ENCODE results near the gene GPR17. TPM values are rescaled to one million over a fixed set of nuclear protein-coding genes. Genes with fewer than 3 reads are reported as not detected.

The GPR17 gene
- total RNA-seq, 1 experiment from 2014 or later = 0.35 TPM

GRCh38 chr2:127688405-127688804 is 42.5 kb downstream of the GPR17 start:
- Mint-ChIP-seq H3K4me1 (peaks cover 6 to 12% of the 10 kb centered on the region in 2 experiments), H3K4me3 (no peak overlapping the region), H3K36me3 (ENCODE audit: insufficient read depth in 1 of 3, low read depth in 3 of 3) (peaks cover 13 to 25% (median 15%) of the 10 kb centered on the region in 3 experiments), H3K9me3 (peaks cover 39 to 46% of the 10 kb centered on the region in 2 experiments), H3K27me3 (ENCODE audit: low read depth) (peaks cover 3% of the 10 kb centered on the region; the same call in 1 of the 2 replicates), H3K27ac (no peak overlapping the region)
- no CpG with 5 or more reads among the region's 1 CpG for WGBS (ENCODE audit: extremely low coverage, insufficient read length, low lambda C conversion rate)
- no peak overlapping the region for H4K8ac ChIP-seq (replicated peaks; ENCODE audit: insufficient read length, low read depth, low read length)
- no peak overlapping the region for H3K23ac ChIP-seq (ENCODE audit: insufficient read length, low read depth, low read length)
- no peak overlapping the region for H3K27ac ChIP-seq (ENCODE audit: insufficient read length, low read depth, low read length)
- H3K27me3 ChIP-seq (ENCODE audit: insufficient read depth, low read length) = no peaks in the 10 kb centered on the region
- no peaks in the 10 kb centered on the region; the same call in 1 of the 2 replicates for H3K4me1 ChIP-seq (ENCODE audit: insufficient read depth, low read length)
- H2AFZ ChIP-seq (ENCODE audit: low read length) = no peak overlapping the region
- no peak overlapping the region for H3K56ac ChIP-seq (ENCODE audit: insufficient read length, low read depth, low read length)
- no peak overlapping the region for H3K14ac ChIP-seq (ENCODE audit: insufficient read depth, low read length)
- H3K23me2 ChIP-seq (ENCODE audit: insufficient read length, low read depth, low read length, poor library complexity, severe bottlenecking) = no peaks in the 10 kb centered on the region
- no peak for DNase-seq
- no peak for TF ChIP-seq CTCF (conservative IDR thresholded peaks at IDR 0.05)
- no peaks in the 10 kb centered on the region for H3K79me2 ChIP-seq (ENCODE audit: insufficient read depth, low read length)
- no peak overlapping the region for H2BK120ac ChIP-seq (ENCODE audit: low read depth, low read length, poor library complexity, severe bottlenecking)
- H2BK15ac ChIP-seq (ENCODE audit: low read depth, low read length) = no peak overlapping the region
- H3K4me2 ChIP-seq (ENCODE audit: insufficient read depth, insufficient read length, low read length) = no peak overlapping the region
- no peak overlapping the region for H4K5ac ChIP-seq (ENCODE audit: insufficient read length, low read depth, low read length)
- H3K9me3 ChIP-seq (ENCODE audit: control insufficient read depth, low read depth, low read length) = peaks cover 14% of the 10 kb centered on the region
- no peak overlapping the region for H2AK5ac ChIP-seq (ENCODE audit: insufficient read length, low read length)
- no peak overlapping the region for H2BK5ac ChIP-seq (ENCODE audit: insufficient read length, low read length)
- no peak overlapping the region for H2BK12ac ChIP-seq (ENCODE audit: insufficient read length, low read depth, low read length)
- no peak overlapping the region for H3K9ac ChIP-seq (ENCODE audit: extremely low read depth, insufficient read length, low read length)
- no peak overlapping the region for H2BK20ac ChIP-seq (ENCODE audit: low read depth, low read length, poor library complexity, severe bottlenecking)
- no peak overlapping the region for H3K18ac ChIP-seq (ENCODE audit: insufficient read length, low read depth, low read length)
- no peaks in the 10 kb centered on the region for H4K20me1 ChIP-seq (ENCODE audit: control insufficient read depth, insufficient read depth, insufficient read length)
- H3K4ac ChIP-seq (ENCODE audit: low read depth, low read length) = no peak overlapping the region
- no peak overlapping the region for H3T11ph ChIP-seq (ENCODE audit: low read length)
- H4K91ac ChIP-seq (ENCODE audit: insufficient read length, low read depth, low read length) = no peak overlapping the region
- H3K79me1 ChIP-seq (ENCODE audit: insufficient read depth, low read depth, low read length, poor library complexity, severe bottlenecking) = no peaks in the 10 kb centered on the region

Measured in H9 (cell line).